ENCODE measurements around the gene FSTL1. TPM values are rescaled to one million over a fixed set of nuclear protein-coding genes. Genes with fewer than 3 reads are reported as not detected.

The FSTL1 gene
- total and polyA plus RNA-seq, 8 donors: 14.2 to 946 (median 97.7) TPM

GRCh38 chr3:120475722-120476377, 25.1 kb upstream of the FSTL1 start:
- Histone ChIP-seq H3K4me3 (no peak overlapping the region), H3K36me3 (no peaks in the 10 kb centered on the region), H3K27me3 (no peaks in the 10 kb centered on the region), H3K4me1 (no peaks in the 10 kb centered on the region), H3K9me3 (no peaks in the 10 kb centered on the region), H3K27ac (no peak overlapping the region)
- no peak for DNase-seq
- TF ChIP-seq POLR2AphosphoS5 (IDR thresholded peaks at IDR 0.05): no peak
- TF ChIP-seq CTCF (IDR thresholded peaks at IDR 0.05): no peak
- no peak for TF ChIP-seq POLR2A (IDR thresholded peaks at IDR 0.05)
- no peak for TF ChIP-seq EP300 (IDR thresholded peaks at IDR 0.05)
- intact Hi-C loops (cut with DNase I; ENCODE audit: low total_unique reads): no loop called here
- 74 to 88% (median 82%) methylated on average over 6 of the region's 6 CpGs for WGBS, 5 donors

- Histone ChIP-seq H3K4me3 (no peak overlapping the region), H3K27ac (no peak overlapping the region), H3K9me3 (no peaks in the 10 kb centered on the region), H3K4me1 (peaks cover 0 to 6% (median 3%) of the 10 kb centered on the region in 4 donors), H3K27me3 (no peaks in the 10 kb centered on the region), H3K36me3 (no peaks in the 10 kb centered on the region)
- TF ChIP-seq POLR2AphosphoS5 (IDR thresholded peaks at IDR 0.05) (no peak), POLR2A (IDR thresholded peaks at IDR 0.05) (no peak), CTCF (IDR thresholded peaks at IDR 0.05) (no peak), EP300 (IDR thresholded peaks at IDR 0.05) (no peak)
- intact Hi-C loops (cut with DNase I; ENCODE audit: low total_unique reads): no loop called here
- 92 to 97% (median 95%) methylated on average over 3 of the region's 3 CpGs for WGBS, 5 donors
- DNase-seq: no peak
These were observed 23.3 kb upstream of the FSTL1 start for GRCh38 chr3:120473896-120474675.

- Histone ChIP-seq H3K27ac (no peak overlapping the region), H3K9me3 (no peaks in the 10 kb centered on the region), H3K36me3 (no peaks in the 10 kb centered on the region), H3K4me3 (no peak overlapping the region), H3K4me1 (peaks cover 0 to 6% (median 3%) of the 10 kb centered on the region in 4 donors), H3K27me3 (no peaks in the 10 kb centered on the region)
- TF ChIP-seq POLR2AphosphoS5 (IDR thresholded peaks at IDR 0.05) (no peak), POLR2A (IDR thresholded peaks at IDR 0.05) (no peak)
- 74 to 85% (median 77%) methylated on average over 2 of the region's 2 CpGs for WGBS, 5 donors
- DNase-seq: no peak
- intact Hi-C loops (cut with DNase I; ENCODE audit: low total_unique reads): no loop called here
These were observed 22.6 kb upstream of the FSTL1 start for GRCh38 chr3:120473389-120473788.

GRCh38 chr3:120472121-120472844, 21.5 kb upstream of the FSTL1 start:
- no peak for DNase-seq

More at GRCh38 chr3:120472121-120472844, 21.5 kb upstream of the FSTL1 start:
- peaks cover 0 to 6% (median 3%) of the 10 kb centered on the region in 4 donors for H3K4me1 ChIP-seq
- no peaks in the 10 kb centered on the region for H3K27me3 ChIP-seq
- no peak overlapping the region for H3K4me3 ChIP-seq
- H3K36me3 ChIP-seq: no peaks in the 10 kb centered on the region
- H3K27ac ChIP-seq: no peak overlapping the region
- intact Hi-C loops (cut with DNase I; ENCODE audit: low total_unique reads): no loop called here
- H3K9me3 ChIP-seq: no peaks in the 10 kb centered on the region
- WGBS, 5 donors: 70 to 84% (median 75%) methylated on average over 3 of the region's 3 CpGs
- TF ChIP-seq POLR2AphosphoS5 (IDR thresholded peaks at IDR 0.05): no peak
- TF ChIP-seq CTCF (IDR thresholded peaks at IDR 0.05): no peak
- TF ChIP-seq POLR2A (IDR thresholded peaks at IDR 0.05): no peak
- TF ChIP-seq EP300 (IDR thresholded peaks at IDR 0.05): no peak
